Superior temporal gyrus (tissue), 1 donor: ENCODE measurements around the gene IFT27.

Experiments
- DNase-seq: peaks from one replicate; pipeline ENCODE4 v3.0.0-alpha.2; 2016; ENCODE audit errors: extremely low spot score

Gene IFT27

DNA sequence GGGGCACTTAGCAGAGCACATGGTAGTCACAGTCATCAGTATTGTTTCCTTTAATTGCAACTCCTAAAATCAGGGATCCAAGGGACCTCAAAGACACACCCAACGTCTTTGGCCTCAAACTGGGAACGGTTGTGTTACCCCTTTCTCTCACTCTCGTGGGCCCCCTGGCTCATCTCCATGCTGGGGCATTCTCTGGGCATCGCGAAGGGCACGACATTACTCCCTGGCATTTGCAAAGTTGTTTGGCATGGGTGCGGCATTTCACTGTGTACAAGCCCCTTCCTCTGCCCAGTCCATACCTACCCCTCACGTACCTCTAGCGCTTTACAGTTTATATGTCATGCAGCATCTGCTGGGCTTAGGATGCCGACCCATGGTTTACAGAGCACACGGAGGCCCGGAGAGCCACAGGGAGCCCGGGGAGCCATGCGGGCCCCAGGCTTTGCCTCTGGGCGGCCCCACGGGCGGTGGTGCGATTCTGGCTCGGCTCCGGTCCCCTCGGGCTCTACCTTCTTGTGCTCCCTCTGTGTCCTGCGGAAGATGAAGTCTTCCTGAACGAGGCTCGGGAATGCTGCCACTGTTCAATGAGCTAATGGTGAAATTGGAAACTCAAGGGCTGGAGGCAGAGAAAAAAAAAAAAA, 50.4 kb downstream of the IFT27 start:
- DNase-seq, result no peak

- DNase-seq, result no peak
Observed at GRCh38 chr22:36724836-36725235, 51.1 kb downstream of the IFT27 start.

- no peak for DNase-seq
Observed at GRCh38 chr22:36722055-36722454, 53.9 kb downstream of the IFT27 start.

DNA sequence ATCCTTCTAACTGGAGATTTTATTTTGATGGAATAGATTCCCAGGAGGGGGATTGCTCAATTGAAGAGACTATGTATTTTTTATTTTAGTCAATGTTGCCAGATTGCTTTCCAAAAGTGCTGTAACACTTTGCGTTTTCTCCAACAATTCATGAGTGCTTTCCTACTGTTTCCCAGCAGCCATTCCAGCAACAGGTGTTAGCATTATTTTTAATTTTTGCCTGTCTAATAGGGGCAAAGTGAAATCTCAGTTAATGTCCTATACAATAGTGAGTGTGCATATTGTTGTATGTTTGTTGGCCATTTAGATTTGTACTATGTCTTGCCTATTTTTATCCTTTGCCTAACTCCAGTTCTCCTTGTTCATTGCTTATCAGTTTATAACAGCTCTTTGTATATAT, 60.3 kb downstream of the IFT27 start:
- no peak for DNase-seq

DNA sequence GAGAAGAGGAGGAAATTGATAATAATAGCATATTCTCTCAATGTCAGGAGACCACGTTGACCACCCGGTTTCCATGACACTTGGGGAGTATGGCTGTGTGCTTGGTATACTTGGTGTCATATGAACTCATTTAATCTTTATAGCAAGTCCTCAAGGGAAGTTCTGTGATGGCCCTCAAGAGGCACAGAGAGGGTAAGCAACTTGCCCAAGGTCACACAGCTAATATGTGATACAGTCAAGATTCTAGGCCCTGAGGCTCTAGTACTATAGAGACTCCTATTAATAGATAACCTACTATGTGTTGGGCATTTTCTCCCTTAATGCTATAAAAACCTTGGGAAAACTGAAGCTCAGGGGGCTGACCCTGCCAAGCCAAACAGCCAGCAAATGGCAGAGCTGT, 61.8 kb downstream of the IFT27 start:
- no peak for DNase-seq

DNA sequence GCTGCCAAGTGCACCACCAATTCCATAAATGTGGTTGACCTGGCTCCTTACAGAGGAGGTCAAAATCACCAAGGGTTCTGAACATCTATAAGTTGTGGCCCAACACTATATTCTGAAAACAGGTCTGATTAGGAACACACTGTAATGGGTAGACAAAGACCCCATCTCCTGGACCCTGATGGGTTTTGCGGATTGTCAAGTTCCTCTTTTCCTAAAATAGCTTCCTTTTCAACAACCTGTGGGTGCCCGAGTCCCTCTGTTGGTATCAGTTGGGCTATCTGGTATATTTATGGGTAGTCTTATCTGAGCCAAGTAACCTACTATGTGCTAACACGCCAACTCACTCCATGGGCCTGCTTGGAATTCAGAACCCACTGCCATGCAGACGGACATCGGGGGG, 62.5 kb downstream of the IFT27 start:
- DNase-seq, result no peak
